Stimulated activated naive CD8-positive, alpha-beta T cell treated with anti-CD3 and anti-CD28 coated beads, Interleukin-15, amount 100 ng/mL, for 72 hours (primary cell): ENCODE results near the gene IL6ST.
A peak's percentile ranks its signal among the peaks of the same experiment; 100 is the strongest.
"Not testable (repeated sequence)": the region's sequence is repeated elsewhere in the genome, so short reads cannot be mapped to it uniquely, and the experiment has no call there.

Experiments used
- ATAC-seq: fragments of 150-1000 bp; cut with Tn5 transposase; 2 replicates; pipeline ENCODE4 v1.10.0; 2021; ENCODE audit warnings: mild to moderate bottlenecking, moderate library complexity
- DNase-seq, 2 donors: peaks; one replicate each; pipeline ENCODE4 v3.0.0; 2021 to 2022
- H3K27ac Mint-ChIP-seq, 2 donors: one replicate each; pipeline ENCODE4 v1.8.0; 2022; ENCODE audit warnings: mild to moderate bottlenecking in 2 of 2, mixed read lengths in 2 of 2, moderate library complexity in 2 of 2
- H3K27me3 Mint-ChIP-seq: one replicate; pipeline ENCODE4 v1.8.0; 2022; ENCODE audit warnings: mixed read lengths
- H3K4me1 Mint-ChIP-seq: one replicate; pipeline ENCODE4 v1.8.0; 2022; ENCODE audit warnings: mild to moderate bottlenecking, mixed read lengths
- H3K4me3 Mint-ChIP-seq, 2 donors: one replicate each; pipeline ENCODE4 v1.8.0; 2022; ENCODE audit warnings: mild to moderate bottlenecking in 2 of 2, mixed read lengths in 2 of 2, moderate library complexity in 1 of 2
- H3K9me3 Mint-ChIP-seq, 2 donors: one replicate each; pipeline ENCODE4 v1.8.0; 2022; ENCODE audit warnings: mixed read lengths in 2 of 2

Gene IL6ST

DNA sequence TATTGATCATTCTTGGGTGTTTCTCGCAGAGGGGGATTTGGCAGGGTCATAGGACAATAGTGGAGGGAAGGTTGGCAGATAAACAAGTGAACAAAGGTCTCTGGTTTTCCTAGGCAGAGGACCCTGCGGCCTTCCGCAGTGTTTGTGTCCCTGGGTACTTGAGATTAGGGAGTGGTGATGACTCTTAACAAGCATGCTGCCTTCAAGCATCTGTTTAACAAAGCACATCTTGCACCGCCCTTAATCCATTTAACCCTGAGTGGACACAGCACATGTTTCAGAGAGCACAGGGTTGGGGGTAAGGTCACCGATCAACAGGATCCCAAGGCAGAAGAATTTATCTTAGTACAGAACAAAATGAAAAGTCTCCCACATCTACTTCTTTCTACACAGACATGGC is 19.2 kb upstream of the IL6ST start:
- H3K4me1 Mint-ChIP-seq: peaks cover 21% of the 10 kb centered on the region
- H3K27me3 Mint-ChIP-seq, ATAC-seq, DNase-seq, H3K9me3 Mint-ChIP-seq, H3K4me3 Mint-ChIP-seq, H3K27ac Mint-ChIP-seq: not testable (repeated sequence)

DNA sequence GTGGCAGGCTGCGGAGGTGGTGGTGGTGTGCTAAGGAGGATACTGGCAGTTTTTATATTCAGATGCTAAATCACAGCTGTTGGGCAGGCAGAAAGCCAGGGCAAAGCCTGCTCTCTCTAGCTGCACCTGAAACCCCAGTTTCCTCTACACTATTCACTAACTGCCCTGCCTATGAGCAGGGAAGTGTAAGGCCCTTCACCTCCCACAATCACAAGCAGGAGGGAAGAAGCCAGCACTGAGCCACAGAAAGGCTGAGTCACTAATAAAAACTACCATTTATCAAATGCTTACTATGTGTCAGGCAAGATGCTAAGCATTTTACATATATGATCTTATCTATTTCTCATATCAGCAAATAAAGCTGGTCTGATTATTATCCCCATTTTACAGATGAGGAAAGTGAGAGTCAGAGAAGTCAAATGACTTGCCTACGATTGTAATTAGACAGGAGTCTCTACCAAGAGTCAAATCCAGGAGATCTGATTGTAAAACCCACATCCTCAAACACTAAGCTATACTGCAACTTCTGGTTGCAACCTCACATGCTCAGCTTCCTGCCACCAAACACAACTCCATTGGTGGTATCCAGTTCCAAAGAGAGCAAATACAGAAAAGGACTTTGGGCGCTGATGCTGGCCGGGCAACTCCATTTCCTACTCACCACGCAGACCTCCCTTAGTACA is 17.7 kb upstream of the IL6ST start:
- ATAC-seq (peak; percentile 93), DNase-seq (peak in 1 of 2 donors; percentile 40)
- Mint-ChIP-seq H3K4me3 (peak overlapping the region; percentile 5 to 54), H3K27me3 (no peaks in the 10 kb centered on the region), H3K4me1 (peaks cover 20% of the 10 kb centered on the region), H3K9me3 (peaks cover 5 to 7% of the 10 kb centered on the region in 2 donors), H3K27ac (peak overlapping the region in 1 of 2 donors; percentile 50)

DNA sequence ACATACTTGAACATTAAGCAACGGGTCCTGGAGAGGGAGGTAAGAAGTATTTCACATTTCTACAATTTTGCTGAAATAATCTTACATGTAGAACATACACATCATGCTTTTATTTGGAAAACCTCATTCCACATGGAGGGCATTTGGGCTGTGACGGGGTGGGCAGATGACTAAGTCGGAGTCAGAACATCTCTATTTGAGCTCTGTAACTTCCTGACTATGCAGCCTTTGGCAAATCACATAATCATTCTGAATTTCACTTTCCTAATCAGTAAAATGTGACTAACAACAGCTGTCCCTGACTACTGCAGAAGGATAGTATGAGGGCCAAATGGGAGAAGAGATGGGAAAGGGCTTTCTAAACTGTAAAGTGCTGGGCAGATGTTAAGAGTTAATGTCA is 17.1 kb upstream of the IL6ST start:
- Mint-ChIP-seq H3K9me3 (peaks cover 5 to 7% of the 10 kb centered on the region in 2 donors), H3K27ac (peak overlapping the region in 1 of 2 donors; percentile 50), H3K4me1 (peaks cover 20% of the 10 kb centered on the region), H3K4me3 (peak overlapping the region; percentile 5 to 54), H3K27me3 (no peaks in the 10 kb centered on the region)
- no peak for DNase-seq
- peak; percentile 54 for ATAC-seq

DNA sequence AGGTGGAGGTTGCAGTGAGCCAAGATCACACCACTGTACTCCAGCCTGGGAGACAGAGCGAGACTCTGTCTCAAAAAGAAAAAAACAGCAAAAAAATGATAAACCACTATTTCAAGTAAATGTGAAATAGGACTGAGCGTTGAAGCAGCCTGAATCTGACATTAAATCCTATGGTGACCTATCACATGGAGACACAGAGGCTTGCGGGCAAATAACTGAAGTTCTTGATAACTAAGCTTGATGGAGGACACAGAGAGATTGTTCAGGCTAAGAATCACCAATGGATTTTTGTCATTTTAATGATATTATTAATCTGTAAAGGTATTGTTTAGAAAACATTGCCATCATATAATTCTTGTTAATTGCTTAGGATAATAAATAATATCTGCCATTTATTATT is 15.7 kb upstream of the IL6ST start:
- DNase-seq: no peak
- no peak for ATAC-seq
- no peak overlapping the region for H3K27ac Mint-ChIP-seq
- H3K27me3 Mint-ChIP-seq: no peaks in the 10 kb centered on the region
- H3K9me3 Mint-ChIP-seq: no peaks in the 10 kb centered on the region
- H3K4me3 Mint-ChIP-seq: no peak overlapping the region
- H3K4me1 Mint-ChIP-seq: peaks cover 34% of the 10 kb centered on the region

DNA sequence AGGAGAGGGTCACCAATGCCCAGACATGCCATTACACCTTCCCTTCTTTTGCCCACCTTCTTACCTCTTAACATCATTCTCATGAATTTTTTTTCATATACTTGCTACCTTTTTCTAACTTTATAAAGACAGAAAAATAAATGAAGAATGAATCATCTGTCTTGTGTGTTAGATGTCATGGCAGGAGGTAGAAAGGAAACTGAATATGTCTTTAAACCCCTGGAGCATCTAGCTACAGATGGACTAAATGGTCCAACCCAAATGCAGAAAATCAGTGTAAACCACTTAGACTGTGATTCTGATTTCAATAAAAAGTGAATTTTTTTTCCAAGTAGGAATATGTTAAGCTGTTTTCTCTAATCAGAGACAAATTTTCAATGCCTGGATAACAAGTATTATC is 11.8 kb upstream of the IL6ST start:
- Mint-ChIP-seq H3K9me3 (peaks cover 0 to 10% of the 10 kb centered on the region in 2 donors), H3K4me1 (peaks cover 15% of the 10 kb centered on the region), H3K27me3 (no peaks in the 10 kb centered on the region), H3K4me3 (no peak overlapping the region), H3K27ac (no peak overlapping the region)
- ATAC-seq (no peak), DNase-seq (no peak)

DNA sequence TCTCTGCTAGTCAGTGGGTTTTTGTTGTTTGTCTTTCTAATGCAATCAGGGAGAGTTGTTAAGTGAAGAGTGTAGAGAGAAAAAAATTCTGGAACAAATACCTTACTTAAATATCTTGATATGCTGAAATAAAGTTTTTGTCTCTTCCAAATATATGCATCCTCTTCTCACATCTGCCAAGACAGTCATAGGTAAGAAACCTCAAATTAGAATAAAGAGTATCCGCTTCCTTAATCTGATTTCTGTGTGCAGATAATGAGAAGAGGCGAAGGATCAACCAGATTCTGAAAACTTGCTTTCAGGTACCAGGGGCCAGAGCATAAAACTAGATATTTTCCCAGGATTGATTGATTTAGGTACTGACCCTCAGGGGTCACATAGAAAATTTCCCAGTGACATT is 11.3 kb upstream of the IL6ST start:
- peaks cover 15% of the 10 kb centered on the region for H3K4me1 Mint-ChIP-seq
- peaks cover 0 to 10% of the 10 kb centered on the region in 2 donors for H3K9me3 Mint-ChIP-seq
- H3K27ac Mint-ChIP-seq: no peak overlapping the region

DNA sequence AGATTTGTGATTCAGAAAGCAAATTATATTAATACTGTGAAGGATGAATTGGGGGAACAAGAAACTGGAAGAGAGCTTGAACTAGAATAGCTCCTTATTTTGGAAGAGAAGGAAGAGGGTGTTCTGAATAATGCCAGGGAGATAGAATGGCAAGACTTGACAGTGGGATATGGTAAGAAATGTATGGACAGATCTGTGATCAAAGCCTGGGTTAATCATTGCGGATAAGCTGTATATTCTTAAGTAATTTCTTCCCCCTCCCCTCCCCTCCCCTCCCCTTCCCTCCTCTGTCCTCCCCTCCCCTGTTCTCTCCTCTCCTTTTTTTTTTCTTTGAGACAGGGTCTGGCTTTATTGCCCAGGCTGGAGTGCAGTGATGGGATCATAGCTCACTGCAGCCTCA is 10.1 kb upstream of the IL6ST start:
- Mint-ChIP-seq H3K9me3 (peaks cover 0 to 10% of the 10 kb centered on the region in 2 donors), H3K27ac (no peak overlapping the region), H3K27me3 (no peaks in the 10 kb centered on the region), H3K4me3 (no peak overlapping the region), H3K4me1 (peaks cover 15% of the 10 kb centered on the region)
- DNase-seq (no peak), ATAC-seq (no peak)

More for the DNA sequence above, 11.3 kb upstream of the IL6ST start:
- ATAC-seq: peak; percentile 62
- peak overlapping the region in 1 of 2 donors; percentile 24 for H3K4me3 Mint-ChIP-seq
- no peak for DNase-seq
- H3K27me3 Mint-ChIP-seq: no peaks in the 10 kb centered on the region

DNA sequence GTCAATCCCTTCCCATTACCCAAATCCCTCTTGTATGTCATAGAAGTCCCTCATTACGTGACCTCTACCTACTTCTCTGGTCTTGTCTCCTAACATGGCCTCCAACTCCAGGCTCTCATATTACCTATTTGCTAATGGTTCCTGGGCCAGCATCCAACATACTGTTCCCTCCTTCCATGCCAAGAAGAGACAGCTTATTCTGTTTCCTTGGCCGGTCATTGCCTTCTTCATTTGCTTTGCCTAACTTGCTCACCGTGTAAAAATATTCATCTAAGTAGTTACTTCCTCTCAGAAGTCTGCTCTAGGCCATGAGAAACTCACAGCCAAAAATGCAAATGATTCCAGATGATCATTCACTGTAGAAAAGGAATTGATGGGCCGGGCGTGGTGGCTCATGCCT is 8.9 kb upstream of the IL6ST start:
- H3K27ac Mint-ChIP-seq: no peak overlapping the region
- no peak overlapping the region for H3K4me3 Mint-ChIP-seq
- H3K27me3 Mint-ChIP-seq: no peaks in the 10 kb centered on the region
- DNase-seq (no peak), ATAC-seq (no peak)
- peaks cover 0 to 10% of the 10 kb centered on the region in 2 donors for H3K9me3 Mint-ChIP-seq
- peaks cover 15% of the 10 kb centered on the region for H3K4me1 Mint-ChIP-seq

DNA sequence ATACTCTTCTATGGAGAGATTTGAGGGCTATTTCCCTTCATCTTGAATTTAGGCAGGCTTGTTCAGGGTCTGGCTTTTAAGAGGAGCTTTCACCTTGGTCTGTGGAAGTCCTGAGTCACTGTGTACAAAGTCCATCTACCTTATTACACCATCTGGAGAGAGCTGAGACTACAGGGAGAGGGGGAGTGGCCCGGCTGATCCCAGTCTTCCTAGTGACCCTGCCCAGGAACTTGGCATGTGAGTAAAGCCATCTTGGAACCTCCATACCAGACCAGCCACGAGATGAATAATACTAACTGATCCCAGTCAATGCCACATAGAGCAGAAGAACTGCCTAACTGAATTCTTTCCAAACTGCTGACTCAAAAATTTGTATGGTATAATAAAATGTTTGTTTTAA is 8.4 kb upstream of the IL6ST start:
- Mint-ChIP-seq H3K27me3 (no peaks in the 10 kb centered on the region), H3K4me1 (peaks cover 20% of the 10 kb centered on the region), H3K4me3 (no peak overlapping the region), H3K27ac (no peak overlapping the region), H3K9me3 (peaks cover 0 to 10% of the 10 kb centered on the region in 2 donors)
- no peak for ATAC-seq
- DNase-seq: no peak

DNA sequence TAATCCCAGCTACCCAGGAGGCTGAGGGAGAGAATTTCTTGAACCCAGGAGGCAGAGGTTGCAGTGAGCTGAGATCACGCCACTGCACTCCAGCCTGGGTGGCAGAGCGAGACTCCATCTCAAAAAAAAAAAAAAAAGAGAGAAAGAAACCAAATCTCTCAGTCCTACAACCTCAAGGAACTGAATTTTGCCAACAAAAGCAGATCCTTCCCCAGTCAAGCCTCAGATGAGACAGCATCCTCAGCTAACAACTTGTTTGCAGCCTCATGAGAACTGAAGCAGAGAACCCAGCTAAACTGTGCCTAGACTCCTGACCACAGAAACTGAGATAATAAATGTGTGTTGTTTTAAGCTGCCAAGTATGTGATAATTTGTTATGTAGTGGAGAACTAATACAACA is 7.5 kb upstream of the IL6ST start:
- no peaks in the 10 kb centered on the region for H3K27me3 Mint-ChIP-seq
- ATAC-seq: no peak
- H3K4me3 Mint-ChIP-seq: no peak overlapping the region
- no peak overlapping the region for H3K27ac Mint-ChIP-seq
- no peak for DNase-seq
- H3K9me3 Mint-ChIP-seq: peaks cover 0 to 10% of the 10 kb centered on the region in 2 donors
- H3K4me1 Mint-ChIP-seq: peaks cover 29% of the 10 kb centered on the region

DNA sequence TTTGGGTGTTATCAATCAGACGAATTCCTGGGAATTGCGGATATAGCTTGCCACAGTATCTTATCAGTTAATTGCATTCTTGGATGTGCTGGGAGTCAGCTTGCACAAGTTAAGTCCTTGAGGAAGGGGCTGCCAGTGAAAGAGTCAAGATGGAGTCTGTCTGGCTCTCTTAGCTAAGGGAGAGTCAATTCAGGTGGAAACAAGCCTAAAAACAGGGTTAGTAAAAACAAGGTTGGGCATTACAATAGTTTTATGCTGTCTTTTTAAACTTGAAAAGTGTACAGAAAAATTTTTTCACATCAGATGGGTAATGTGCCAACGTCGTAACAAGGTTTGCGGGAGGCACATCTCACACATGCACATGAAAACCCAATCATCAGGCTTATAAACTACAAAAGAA is 5.5 kb upstream of the IL6ST start:
- H3K27me3 Mint-ChIP-seq, ATAC-seq, H3K27ac Mint-ChIP-seq, H3K4me3 Mint-ChIP-seq, DNase-seq: not testable (repeated sequence)
- peaks cover 33% of the 10 kb centered on the region for H3K4me1 Mint-ChIP-seq
- H3K9me3 Mint-ChIP-seq: peaks cover 0 to 10% of the 10 kb centered on the region in 2 donors

DNA sequence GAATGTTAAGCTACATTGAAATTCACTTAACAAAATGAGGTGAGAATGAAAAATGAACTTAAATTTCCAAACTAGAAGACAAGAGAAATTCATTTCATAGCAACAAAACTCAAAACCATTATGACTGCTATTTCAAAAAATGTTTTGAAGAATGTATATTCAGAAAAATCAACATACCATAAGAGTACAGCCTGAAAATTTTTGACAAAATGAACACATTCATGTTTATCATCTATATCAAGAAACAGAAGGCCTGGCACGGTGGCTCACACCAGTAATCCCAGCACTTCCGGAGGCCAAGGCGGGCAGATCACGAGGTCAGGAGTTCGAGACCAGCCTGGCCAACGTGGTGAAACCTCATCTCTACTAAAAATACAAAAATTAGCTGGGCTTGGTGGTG is 4.2 kb upstream of the IL6ST start:
- no peak overlapping the region for H3K27ac Mint-ChIP-seq
- ATAC-seq (no peak), DNase-seq (no peak)
- H3K27me3 Mint-ChIP-seq: no peaks in the 10 kb centered on the region
- H3K9me3 Mint-ChIP-seq: peaks cover 0 to 10% of the 10 kb centered on the region in 2 donors
- H3K4me3 Mint-ChIP-seq: no peak overlapping the region
- H3K4me1 Mint-ChIP-seq: peaks cover 33% of the 10 kb centered on the region

DNA sequence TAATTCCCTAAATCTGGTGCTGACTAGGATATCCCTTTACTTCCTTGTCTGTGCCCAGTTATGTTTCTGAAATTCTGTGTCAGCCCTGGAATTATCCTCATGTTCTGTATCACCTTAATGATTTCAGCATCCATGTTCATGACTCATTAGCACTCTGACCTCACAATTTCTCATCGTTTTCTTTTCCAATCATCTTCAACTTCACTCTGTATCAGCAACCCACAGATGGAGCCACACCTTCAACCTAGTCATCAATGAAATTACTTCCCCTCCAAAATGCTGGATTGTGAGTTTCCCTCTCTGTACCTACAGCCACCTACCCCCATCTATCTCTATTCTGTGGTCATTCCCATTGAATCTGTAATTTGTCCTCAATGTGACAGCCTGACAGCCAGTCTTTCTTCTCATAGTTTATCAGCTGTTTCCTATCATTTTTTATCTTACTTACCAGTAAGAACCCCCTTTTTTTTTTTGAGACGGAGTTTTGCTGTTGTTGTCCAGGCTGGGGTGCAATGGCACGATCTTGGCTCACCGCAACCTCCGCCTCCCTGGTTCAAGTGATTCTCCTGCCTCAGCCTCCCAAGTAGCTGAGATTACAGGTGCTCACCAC is 3.1 kb upstream of the IL6ST start:
- DNase-seq (no peak), ATAC-seq (no peak)
- peaks cover 0 to 4% of the 10 kb centered on the region in 2 donors for H3K9me3 Mint-ChIP-seq
- no peaks in the 10 kb centered on the region for H3K27me3 Mint-ChIP-seq
- H3K4me1 Mint-ChIP-seq: peaks cover 35% of the 10 kb centered on the region
- H3K4me3 Mint-ChIP-seq: no peak overlapping the region
- peak overlapping the region in 1 of 2 donors; percentile 1 for H3K27ac Mint-ChIP-seq

DNA sequence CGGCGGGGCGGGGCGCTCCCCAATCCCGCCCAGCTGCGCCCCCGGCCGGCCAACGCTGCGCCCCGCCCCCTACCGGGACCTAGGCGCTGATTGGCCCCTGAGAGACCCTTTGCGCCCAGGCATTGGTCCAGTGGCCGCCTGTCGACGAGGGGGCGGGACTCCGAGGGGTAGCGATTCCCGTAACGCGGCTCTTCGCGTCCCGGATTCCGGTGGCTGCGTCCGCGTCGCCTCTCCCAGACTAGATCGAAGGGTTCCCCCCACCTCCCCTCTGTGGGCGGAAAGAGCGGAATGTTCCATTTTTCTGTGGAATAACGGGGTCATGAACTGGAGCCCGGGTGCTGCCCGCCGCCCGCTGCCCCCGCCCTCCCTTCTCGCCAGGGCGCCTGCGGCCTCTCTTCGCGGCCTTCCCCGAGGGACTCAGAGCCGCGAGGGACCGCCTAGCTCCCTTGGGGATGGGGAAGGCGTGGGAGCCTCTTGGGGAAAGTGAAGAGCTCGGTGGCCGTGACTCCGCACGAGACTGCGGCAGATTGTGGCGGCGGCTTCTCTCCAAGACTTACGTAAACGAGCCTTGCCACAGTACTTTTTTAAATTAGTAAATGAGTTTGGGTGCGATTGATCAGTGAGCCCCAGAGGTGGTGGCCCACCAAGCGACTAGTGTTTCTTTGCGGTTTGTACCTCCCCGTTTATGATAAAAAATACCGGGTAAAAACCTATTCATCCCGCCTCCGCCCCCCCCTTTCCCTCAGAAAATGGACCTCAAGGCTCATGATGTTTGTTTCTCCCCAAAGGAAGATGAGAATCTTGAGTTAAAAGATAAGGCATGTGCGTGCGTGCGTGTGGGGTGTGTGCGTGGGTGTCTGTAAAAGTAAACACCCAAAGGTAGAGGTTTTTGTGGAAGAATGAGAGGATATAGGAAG is 493 bp upstream of the IL6ST start:
- peak overlapping the region; percentile 93 to 98 for H3K27ac Mint-ChIP-seq
- H3K4me3 Mint-ChIP-seq: peak overlapping the region; percentile 90 to 97
- peak; percentile 96 to 98 for DNase-seq
- peaks cover 0 to 4% of the 10 kb centered on the region in 2 donors for H3K9me3 Mint-ChIP-seq
- no peaks in the 10 kb centered on the region for H3K27me3 Mint-ChIP-seq
- peaks cover 56% of the 10 kb centered on the region for H3K4me1 Mint-ChIP-seq
- peak; percentile 91 for ATAC-seq

DNA sequence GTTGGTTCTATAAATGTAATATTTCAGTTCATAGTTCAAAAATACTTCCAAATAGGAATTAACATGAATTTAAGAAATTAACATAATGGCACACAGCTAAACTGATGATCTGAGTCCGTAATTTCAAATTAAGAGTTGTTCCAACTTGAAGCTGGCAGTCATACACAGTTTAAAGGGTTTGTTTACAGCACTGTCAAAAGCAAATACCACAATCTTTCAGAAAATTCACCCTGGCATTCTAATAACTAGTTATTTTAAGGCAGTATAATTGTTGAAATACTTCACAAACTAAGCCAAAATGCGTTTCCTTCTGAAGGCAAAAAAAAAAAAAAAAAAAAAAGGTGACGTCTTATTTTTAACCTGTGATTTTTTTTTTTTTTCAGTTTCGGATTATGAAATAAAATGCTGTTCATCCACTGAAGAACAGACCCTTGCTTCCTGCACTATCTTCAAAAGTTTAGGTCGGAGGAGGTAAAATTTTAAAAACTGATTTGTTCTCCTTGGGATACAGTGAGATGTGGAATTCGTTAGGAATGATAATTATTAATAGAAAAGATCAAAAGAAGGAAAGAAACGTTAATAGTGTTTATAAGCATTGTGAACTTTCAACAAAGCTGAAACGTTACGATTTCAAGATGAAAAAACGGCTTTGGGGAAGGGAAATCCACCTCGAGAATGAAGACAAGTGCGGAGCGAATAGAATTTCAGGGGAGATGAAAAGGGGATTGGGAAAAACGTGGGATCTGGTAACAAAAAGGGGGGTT is 850 bp downstream of the IL6ST start:
- Mint-ChIP-seq H3K9me3 (peaks cover 0 to 4% of the 10 kb centered on the region in 2 donors), H3K27ac (peak overlapping the region; percentile 98 to 99), H3K4me3 (peak overlapping the region; percentile 90 to 97), H3K27me3 (no peaks in the 10 kb centered on the region), H3K4me1 (peaks cover 70% of the 10 kb centered on the region)
- DNase-seq: no peak
- ATAC-seq: no peak
